ELF-1 (cell line): ENCODE data around the gene HSD17B2.

Experiments
- DNase-seq: peaks from one replicate; pipeline ENCODE4 v3.0.0-alpha.2; 2016; ENCODE audit warnings: low read depth, low spot score

Gene HSD17B2

DNA sequence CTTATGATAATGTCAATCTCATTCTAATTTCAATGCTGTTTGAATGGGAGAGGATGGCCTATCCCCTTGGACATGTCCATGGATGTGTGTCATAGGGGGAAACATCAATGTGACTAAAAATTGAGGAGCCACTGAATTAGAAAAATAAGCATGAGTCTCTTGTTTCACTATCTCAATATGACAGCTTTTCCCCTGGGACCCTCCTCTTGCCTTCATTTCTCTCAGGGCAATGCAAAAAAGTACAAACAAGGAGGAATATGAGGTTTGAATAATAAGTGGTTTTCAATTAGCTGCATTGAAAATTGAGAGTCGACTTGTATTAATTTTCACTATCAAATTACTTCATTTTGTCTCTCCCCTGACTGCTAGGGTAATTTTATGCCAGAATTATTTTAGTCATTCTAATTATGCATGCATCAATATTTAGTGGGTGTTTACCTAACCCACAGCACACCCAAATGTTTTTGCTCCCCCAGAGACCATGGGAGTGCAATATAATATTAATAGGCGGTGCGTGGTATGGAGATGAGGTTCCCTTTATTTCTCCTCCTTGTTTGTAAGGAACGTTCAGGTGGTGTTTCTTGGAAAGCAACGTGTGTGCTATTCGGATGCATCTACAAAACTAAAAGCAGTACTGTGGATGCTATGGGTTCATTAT is 17.0 kb upstream of the HSD17B2 start:
- no peak for DNase-seq

GRCh38 chr16:82019535-82019934 is 15.5 kb upstream of the HSD17B2 start:
- DNase-seq = no peak

GRCh38 chr16:82020051-82020450 is 15.0 kb upstream of the HSD17B2 start:
- no peak for DNase-seq

DNA sequence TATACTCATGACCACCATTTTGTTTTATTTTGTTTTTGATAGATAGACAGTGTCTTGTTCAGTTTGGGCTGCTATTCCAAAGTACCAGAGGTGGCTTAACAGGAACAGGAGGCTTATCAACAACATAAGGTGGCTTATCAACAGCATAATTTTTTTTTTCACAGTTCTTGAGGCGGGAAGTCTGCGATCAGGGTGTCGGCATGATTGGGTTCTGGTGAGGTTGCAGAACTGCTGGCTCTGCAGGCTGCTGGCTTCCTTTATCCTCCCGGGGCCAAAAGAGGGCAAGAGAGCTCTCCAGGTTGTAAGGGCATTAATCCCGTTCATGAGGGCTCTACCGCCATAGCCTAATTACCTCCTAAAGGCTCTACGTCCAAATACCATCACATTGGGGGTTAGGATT is 11.8 kb upstream of the HSD17B2 start:
- no peak for DNase-seq

DNA sequence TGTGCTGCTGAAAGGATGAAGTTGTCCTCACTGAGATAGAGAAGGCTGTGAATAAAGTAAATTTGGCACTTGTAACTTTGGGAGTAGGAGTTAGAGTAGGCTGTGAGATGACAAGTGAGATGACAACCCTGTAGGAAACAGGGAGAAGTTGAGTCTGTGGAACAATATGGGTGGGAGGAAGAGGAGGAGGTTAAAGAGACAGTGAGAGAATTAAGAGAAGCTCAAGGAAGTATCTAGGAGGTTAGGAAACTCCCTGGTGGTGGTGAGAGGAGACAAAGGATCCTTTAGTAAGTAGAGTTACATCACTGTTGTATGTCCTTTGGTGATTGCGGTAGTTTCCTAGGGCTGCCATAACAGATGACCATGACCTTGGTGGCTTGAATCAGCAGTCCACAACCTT is 10.7 kb upstream of the HSD17B2 start:
- DNase-seq = no peak

DNA sequence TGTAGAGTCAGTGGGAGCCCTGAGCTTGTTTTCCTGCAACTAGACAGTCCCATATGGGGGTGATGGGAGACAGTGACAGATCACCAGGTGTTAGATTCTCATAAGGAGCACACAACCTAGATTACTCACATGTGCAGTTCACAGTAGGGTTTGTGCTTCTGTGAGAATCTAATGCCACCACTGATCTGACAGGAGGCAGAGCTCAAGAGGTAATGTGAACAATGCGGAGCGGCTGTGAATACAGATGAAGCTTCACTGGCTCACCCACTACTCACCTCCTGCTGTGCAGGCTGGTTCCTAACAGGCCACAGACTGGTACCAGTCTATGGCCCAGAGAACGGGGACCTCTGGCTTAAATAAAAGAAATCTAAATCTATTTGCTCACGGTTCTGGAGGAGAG is 10.2 kb upstream of the HSD17B2 start:
- no peak for DNase-seq

DNA sequence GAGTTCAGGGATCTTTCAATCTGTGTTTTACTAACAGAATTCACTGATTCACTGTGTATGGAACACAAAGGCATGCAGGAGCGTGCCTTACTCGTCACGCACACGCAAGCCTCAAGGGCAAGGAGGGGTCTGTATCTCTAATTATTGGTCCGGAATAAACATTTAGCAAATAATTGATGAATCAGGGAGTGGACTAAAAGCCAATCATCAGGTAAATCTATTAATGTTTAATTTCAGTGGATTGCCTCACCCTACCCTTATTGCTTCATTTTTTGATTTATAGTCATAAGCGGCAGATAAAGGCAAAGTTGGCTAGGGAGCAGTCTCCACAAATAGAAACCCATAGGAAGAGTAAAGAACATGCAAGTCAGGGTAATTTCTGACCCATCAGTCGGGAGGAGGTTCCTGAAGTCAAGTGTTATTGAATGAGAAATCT is 7.4 kb upstream of the HSD17B2 start:
- DNase-seq = no peak

DNA sequence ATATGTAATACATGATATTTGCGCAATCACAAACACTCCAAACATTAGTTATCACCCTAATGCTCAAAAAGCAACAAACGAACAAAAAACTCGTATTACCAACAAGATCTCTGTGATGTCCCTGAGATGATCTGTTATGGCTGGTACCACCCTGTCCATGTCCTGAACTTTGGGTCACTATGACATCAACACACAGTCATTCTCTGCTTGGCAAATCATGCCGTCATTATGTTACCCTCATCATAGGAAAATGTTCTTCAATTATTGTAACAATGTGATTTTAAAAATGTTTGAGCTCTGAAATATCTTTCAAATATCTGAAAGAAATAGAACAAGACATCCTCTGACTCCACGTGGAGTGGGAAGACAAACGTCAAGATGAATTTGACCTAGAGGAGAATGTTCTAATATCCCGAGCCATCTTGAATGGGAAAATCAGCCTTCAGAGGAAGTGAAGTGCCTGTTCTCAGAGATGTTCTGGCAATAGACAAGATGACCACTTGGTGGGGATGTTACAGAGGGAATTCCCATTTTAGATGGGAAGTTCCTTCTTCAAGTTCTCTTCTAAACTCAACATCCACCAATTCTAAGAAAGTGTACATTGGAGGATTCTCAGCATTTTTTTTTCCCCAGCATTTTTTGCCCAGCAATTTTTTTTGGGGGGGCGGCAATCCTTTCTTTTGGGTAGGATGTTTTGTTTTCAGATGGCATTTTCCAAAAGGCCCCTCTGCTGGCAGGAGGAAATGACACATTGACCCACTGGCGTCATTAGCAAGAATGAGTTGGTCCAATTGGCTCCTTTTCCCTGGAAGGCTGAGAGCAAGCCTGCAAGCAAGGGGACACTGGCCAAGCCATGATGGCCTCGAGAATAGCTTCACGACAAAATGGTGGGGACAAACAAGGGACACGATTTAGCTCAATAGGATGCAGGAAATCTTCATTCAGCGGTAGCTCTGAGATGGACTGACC is 3.7 kb upstream of the HSD17B2 start:
- peak; percentile 35 for DNase-seq

DNA sequence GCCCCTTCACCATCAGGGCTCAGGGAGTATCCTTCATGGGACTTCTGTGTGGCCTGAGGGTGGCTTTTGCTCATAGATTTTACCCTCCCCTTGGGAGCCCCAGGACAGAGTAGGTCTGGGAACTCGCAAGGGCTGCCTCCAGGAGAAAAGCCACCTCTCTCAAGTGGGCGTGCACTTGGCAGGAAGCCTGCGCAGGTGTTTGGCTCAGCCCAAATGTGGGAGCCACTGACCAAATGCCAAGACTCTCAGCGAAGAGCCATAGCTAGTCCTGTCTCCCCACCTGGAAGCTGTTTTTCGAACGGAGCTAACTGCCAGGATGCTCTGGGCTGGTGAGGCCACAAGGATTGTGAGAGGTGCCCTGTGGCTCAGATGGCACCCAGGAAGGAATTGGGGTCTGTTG is 2.0 kb upstream of the HSD17B2 start:
- DNase-seq = no peak

- DNase-seq = no peak
Observed at GRCh38 chr16:82033683-82034300, 1.3 kb upstream of the HSD17B2 start.

GRCh38 chr16:82037251-82037650 is 2.2 kb downstream of the HSD17B2 start:
- DNase-seq = no peak

GRCh38 chr16:82037666-82038065 is 2.6 kb downstream of the HSD17B2 start:
- DNase-seq = no peak

GRCh38 chr16:82040296-82040695 is 5.2 kb downstream of the HSD17B2 start:
- no peak for DNase-seq

- DNase-seq = no peak
Observed at GRCh38 chr16:82041542-82041941, 6.5 kb downstream of the HSD17B2 start.

DNA sequence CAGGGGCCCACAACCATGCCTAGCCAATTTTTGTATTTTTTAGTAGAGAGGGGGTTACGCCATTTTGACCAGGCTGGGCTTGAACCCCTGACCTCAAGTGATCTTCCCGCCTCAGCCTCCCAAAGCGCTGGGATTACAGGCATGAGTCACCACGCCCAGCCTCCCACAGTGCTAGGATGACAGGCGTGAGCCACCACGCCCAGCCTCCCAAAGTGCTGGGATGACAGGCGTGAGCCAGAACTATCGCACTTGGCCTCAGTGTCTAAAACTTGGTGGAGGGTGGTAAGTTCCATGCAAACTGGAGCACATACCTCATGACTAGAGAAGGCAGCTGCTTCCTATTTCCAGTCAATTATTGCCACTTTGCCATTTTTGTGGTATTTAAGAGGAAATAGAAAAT is 7.1 kb downstream of the HSD17B2 start:
- DNase-seq = no peak

DNA sequence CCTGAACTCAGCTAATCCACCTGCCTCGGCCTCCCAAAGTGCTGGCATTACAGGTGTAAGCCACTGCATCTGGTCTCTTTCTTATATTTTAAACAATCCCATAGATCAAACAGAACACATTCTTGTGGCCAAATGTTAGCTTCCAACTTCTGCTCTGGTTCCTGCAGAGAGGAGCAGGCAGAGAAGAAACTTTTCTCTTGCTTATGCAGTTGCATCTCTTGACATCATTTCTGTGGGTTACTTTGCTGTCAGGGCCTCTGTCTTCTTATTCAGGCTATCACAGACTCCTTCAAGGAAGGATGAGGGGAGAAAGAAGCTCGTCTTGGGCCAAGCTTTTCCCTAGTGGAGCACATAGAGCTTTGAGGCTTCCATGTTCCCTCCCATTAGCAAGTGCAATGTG is 7.8 kb downstream of the HSD17B2 start:
- DNase-seq = no peak

- DNase-seq = no peak
Observed at GRCh38 chr16:82043680-82044584, 8.9 kb downstream of the HSD17B2 start.

GRCh38 chr16:82044585-82044911 is 9.5 kb downstream of the HSD17B2 start:
- no peak for DNase-seq

DNA sequence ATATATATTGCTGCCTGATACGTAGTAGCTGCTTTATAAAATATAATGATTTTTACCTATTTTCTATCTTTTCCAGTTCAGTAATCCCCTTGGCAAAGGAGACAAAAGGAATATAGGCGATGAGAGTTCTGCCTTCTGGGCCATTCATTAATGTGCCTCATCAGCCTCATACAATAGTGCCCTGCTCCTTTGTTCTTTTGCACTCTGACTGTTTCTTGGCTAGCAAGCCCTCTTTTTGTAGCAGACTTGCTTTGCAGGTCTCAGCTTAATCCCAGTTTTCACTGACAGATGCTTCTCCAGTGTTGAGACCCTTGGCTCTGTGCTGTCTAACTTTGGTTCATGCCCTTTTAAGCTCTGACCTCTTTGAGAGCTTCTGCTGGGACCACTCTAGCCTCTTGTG is 10.4 kb downstream of the HSD17B2 start:
- no peak for DNase-seq

- DNase-seq = no peak
Observed at GRCh38 chr16:82046541-82046940, 11.5 kb downstream of the HSD17B2 start.

DNA sequence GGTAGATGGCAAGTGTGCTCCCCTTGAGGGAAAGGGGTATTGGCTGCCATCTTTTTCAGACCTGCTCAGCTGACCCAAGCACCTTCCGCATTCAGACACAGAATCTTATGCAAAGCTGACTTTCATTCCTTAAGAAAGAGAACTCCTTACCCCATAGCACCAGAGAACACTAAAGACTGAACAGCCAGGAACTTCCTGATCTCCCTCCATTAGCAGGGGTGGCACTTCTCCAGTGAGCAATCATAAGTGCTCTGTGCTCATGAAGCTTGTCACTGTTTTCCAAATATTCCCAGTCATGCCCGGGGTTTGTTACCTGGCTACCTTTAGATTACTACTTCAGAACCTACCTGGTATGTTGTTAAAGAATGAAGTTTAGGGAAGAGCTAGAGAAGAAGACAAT is 11.9 kb downstream of the HSD17B2 start:
- DNase-seq = no peak

- DNase-seq = no peak
Observed at GRCh38 chr16:82047374-82047773, 12.3 kb downstream of the HSD17B2 start.
